Upper lobe of right lung (tissue), 1 donor: ENCODE measurements around the gene PTPRN2. TPM values are rescaled to one million over a fixed set of nuclear protein-coding genes. Genes with fewer than 3 reads are reported as not detected.

ENCODE experiments used
- ATAC-seq: fragments of 200-7000 bp; cut with Tn5 transposase; one replicate; pipeline ENCODE4 v1.9.1; 2020; ENCODE audit warnings: mild to moderate bottlenecking, moderate library complexity
- DNase-seq: peaks from one replicate; pipeline ENCODE4 v3.0.0-alpha.2; 2020
- H3K27ac ChIP-seq: fragments of 200-600 bp; one replicate; pipeline ENCODE4 v1.8.0; 2022
- H3K27me3 ChIP-seq: fragments of 200-600 bp; one replicate; pipeline ENCODE4 v1.8.0; 2022; ENCODE audit warnings: mild to moderate bottlenecking
- H3K36me3 ChIP-seq: fragments of 200-600 bp; one replicate; pipeline ENCODE4 v1.8.0; 2022
- H3K4me1 ChIP-seq: fragments of 200-600 bp; one replicate; pipeline ENCODE4 v1.8.0; 2022
- H3K4me3 ChIP-seq: fragments of 200-600 bp; one replicate; pipeline ENCODE4 v1.8.0; 2022; ENCODE audit warnings: mild to moderate bottlenecking
- H3K9me3 ChIP-seq: fragments of 200-600 bp; one replicate; pipeline ENCODE4 v1.8.0; 2022
- intact Hi-C: fragments of 100-400 bp; cut with DNase I; formaldehyde crosslinking; loops from one replicate; pipeline ENCODE4 v1.11.0; 2022
- total RNA-seq: library from RNA; stranded (reverse); fragmentation: NEBNext Ultra II Directional; extraction: Animal tissue kit (Norgen Biotek cat#: 25700); gene quantifications from one replicate; pipeline ENCODE4 v1.2.1, GENCODE V29; 2021
- TF ChIP-seq, protein P1 (sequence below): fragments of 200-600 bp; IDR thresholded peaks from one replicate; pipeline ENCODE4 v1.8.0; 2022; ENCODE audit warnings: antibody characterized with exemption
- donor health status: DM: no; HTN: yes; CAD: no; lungs with severe emphysema.

PTPRN2 gene
- total RNA-seq, 1 donor from 2014 or later, result 4.9 TPM

DNA sequence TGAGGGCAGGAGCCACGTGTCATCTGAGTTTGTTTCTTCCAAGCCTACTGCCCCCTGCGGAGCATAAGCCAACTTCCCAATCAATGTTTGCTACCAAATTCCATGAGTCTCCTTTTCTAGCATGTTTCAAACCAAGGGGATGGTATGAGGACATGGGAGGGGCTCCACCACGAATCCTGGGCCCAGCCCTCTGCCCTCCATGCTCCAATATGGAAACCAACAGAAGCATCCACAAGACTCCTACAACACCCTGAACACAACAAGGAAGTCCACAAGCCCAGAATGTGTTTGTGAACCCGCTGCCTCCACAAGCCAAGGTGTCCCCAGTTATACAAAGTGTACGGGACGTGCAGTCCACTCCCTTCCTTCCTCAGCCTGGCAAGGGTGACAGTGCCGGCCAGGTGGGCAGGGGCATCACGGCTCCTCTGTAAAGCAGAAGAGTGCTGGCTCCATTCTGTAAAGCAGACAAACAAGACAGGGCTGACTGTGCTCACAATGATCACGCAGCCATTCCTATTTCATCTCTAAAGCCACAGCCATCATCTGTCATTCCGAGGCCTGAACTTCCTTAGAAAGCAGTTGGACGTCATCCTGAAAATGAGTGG is 466.1 kb downstream of the PTPRN2 start:
- Histone ChIP-seq H3K4me1 (no peaks in the 10 kb centered on the region), H3K4me3 (no peak overlapping the region), H3K36me3 (no peaks in the 10 kb centered on the region), H3K27me3 (no peaks in the 10 kb centered on the region), H3K9me3 (peaks cover 20% of the 10 kb centered on the region), H3K27ac (no peak overlapping the region)
- ATAC-seq (no peak), DNase-seq (peak; percentile 19)
- TF ChIP-seq, protein P1, sequence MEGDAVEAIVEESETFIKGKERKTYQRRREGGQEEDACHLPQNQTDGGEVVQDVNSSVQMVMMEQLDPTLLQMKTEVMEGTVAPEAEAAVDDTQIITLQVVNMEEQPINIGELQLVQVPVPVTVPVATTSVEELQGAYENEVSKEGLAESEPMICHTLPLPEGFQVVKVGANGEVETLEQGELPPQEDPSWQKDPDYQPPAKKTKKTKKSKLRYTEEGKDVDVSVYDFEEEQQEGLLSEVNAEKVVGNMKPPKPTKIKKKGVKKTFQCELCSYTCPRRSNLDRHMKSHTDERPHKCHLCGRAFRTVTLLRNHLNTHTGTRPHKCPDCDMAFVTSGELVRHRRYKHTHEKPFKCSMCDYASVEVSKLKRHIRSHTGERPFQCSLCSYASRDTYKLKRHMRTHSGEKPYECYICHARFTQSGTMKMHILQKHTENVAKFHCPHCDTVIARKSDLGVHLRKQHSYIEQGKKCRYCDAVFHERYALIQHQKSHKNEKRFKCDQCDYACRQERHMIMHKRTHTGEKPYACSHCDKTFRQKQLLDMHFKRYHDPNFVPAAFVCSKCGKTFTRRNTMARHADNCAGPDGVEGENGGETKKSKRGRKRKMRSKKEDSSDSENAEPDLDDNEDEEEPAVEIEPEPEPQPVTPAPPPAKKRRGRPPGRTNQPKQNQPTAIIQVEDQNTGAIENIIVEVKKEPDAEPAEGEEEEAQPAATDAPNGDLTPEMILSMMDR, result no peak
- intact Hi-C loops, result no loop called here

DNA sequence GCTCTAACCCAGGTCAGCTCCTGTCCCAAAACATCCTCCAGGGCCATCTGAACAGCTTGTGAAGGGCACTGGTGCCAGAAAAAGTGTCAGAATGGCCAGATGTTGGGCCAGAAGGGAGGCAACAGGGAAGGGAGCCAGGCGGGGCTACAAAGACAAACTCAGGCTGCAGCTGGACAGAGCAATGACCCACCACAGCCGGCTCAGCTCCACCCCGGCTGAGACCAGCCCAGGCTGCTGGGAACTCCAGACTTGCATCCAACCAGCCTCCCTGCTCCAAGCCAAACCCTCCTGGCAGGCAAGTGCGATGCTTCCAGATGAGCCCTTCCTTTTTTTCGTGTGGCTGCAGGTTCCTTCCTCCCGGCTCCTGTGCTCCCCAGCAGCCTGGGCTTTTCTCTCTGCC is 466.9 kb downstream of the PTPRN2 start:
- ATAC-seq (peak; percentile 22), DNase-seq (peak; percentile 43)
- TF ChIP-seq, protein P1, result no peak
- no peak overlapping the region for H3K4me3 ChIP-seq
- intact Hi-C loops, result no loop called here
- H3K27me3 ChIP-seq, result no peaks in the 10 kb centered on the region
- H3K9me3 ChIP-seq, result peaks cover 27% of the 10 kb centered on the region
- H3K4me1 ChIP-seq, result no peaks in the 10 kb centered on the region
- H3K27ac ChIP-seq, result no peak overlapping the region
- no peaks in the 10 kb centered on the region for H3K36me3 ChIP-seq

DNA sequence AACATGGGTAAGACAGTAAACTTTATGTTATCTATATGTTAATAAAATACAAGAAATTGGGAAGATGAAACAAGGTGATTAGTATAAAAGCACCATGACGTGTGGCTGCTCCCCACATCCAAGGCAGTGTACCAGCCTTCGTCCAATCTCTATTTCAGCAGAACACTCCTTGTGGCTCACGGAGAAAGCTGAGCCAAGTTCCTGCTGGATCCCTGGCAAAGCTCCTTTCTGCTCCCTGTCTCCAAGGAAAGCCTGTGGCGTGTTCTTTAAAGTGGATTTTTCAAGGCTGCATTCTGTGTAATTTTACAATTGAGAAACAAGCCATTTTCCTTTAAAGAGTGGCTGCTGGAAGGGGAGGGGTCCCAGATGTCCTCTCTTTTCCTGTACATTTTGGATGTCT is 467.3 kb downstream of the PTPRN2 start:
- H3K4me1 ChIP-seq, result no peaks in the 10 kb centered on the region
- no peaks in the 10 kb centered on the region for H3K36me3 ChIP-seq
- intact Hi-C loops, result no loop called here
- TF ChIP-seq, protein P1, result no peak
- ATAC-seq (no peak), DNase-seq (no peak)
- H3K4me3 ChIP-seq, result no peak overlapping the region
- H3K9me3 ChIP-seq, result peaks cover 27% of the 10 kb centered on the region
- H3K27me3 ChIP-seq, result no peaks in the 10 kb centered on the region
- H3K27ac ChIP-seq, result no peak overlapping the region

DNA sequence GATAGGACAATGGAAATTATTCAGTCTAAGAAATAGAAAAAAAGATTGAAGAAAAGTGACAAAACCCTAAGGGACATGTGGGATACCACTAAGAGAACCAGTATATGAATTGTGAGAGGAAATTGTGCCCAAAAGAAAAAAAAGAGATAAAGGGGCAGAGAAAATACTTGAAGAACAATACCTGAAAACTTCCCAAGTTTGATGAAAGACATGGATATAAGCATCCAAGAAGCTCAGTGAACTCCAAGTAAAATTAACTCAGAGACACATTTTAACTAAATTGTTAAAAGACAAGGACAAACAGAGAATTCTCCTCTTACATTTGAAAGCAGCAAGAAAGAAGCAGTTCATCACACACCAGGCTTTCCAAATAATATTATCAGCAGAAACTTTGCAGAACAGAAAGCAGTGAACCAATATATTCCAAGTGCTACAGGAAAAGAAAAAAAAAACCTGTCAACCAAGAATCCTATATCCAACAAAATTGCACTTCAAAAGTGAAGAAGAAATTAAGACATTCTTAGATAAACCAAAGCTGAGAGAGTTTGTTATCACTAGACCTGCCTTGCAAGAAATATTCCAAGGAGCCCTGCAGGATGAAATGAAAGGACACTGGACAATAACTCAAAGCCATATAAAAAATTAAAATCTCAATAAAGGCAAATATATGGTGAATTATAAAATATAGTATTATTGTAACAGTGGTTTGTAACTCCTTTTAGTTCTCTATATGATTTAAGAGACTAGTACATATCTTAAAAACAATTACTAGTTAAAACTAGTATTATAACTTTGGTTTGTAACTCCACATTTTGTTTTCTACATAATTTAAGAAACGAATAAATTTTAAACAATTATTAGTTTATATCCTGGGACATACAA is 470.0 kb downstream of the PTPRN2 start:
- no peaks in the 10 kb centered on the region for H3K4me1 ChIP-seq
- intact Hi-C loops, result no loop called here
- DNase-seq (no peak), ATAC-seq (no peak)
- no peaks in the 10 kb centered on the region for H3K36me3 ChIP-seq
- no peak overlapping the region for H3K27ac ChIP-seq
- no peak overlapping the region for H3K4me3 ChIP-seq
- TF ChIP-seq, protein P1, result no peak
- H3K9me3 ChIP-seq, result peaks cover 27% of the 10 kb centered on the region
- no peaks in the 10 kb centered on the region for H3K27me3 ChIP-seq

DNA sequence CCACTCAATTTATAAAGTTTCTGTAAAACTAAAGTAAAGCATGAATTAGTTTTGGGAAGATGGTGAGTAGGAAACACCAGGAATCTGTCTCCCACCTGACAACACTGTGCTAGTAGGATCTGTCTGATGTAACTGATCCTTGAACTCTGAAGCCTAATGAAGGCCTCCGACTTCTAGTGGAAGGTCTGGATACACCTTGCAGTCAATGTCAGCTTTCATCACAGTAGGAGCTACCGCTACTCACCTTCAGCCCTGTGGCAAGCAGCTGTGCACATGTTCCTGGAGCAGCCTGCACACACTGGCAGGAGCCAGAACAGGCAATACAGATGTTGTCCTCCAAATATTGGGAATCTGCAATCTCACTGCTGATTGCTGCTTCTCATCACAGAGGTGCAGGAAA is 471.4 kb downstream of the PTPRN2 start:
- no peaks in the 10 kb centered on the region for H3K36me3 ChIP-seq
- TF ChIP-seq, protein P1, result no peak
- no peaks in the 10 kb centered on the region for H3K4me1 ChIP-seq
- peaks cover 27% of the 10 kb centered on the region for H3K9me3 ChIP-seq
- ATAC-seq, result no peak
- no peaks in the 10 kb centered on the region for H3K27me3 ChIP-seq
- DNase-seq, result no peak
- H3K4me3 ChIP-seq, result no peak overlapping the region
- H3K27ac ChIP-seq, result no peak overlapping the region
- intact Hi-C loops, result no loop called here
